HepG2 (cell line): Measurements from ENCODE around the gene TMBIM1. TPM values are rescaled to one million over a fixed set of nuclear protein-coding genes. Genes with fewer than 3 reads are reported as not detected.
A peak's percentile ranks its signal among the peaks of the same experiment; 100 is the strongest.

Experiments
- FLYWCH1 ChIP-seq: sonication (generic); formaldehyde crosslinking; IDR thresholded peaks from 2 replicates; pipeline ENCODE4 v1.8.1; 2023; ENCODE audit warnings: mild to moderate bottlenecking, missing genetic modification reagents
- FOXM1 ChIP-seq: sonication (generic); formaldehyde crosslinking; IDR thresholded peaks from 2 replicates; pipeline ENCODE4 v1.5.0; 2020; ENCODE audit warnings: missing genetic modification reagents
- GATAD2A ChIP-seq: IDR thresholded peaks from 2 replicates; pipeline ENCODE4 v1.6.1; 2016
- HIVEP1 ChIP-seq: sonication (generic); formaldehyde crosslinking; IDR thresholded peaks from 2 replicates; pipeline ENCODE4 v1.4.0; 2020; ENCODE audit warnings: mild to moderate bottlenecking, missing genetic modification reagents
- HNRNPH1 ChIP-seq: fragments of 200-400 bp; formaldehyde crosslinking; optimal IDR thresholded peaks from 2 replicates; pipeline ENCODE3; 2017; ENCODE audit warnings: mild to moderate bottlenecking, low read depth, low read length
- KDM6A ChIP-seq: IDR thresholded peaks from 2 replicates; pipeline ENCODE4 v1.6.1; 2016; ENCODE audit warnings: low read depth
- KLF13 ChIP-seq: sonication (generic); formaldehyde crosslinking; IDR thresholded peaks from 2 replicates; pipeline ENCODE4 v1.4.0; 2020; ENCODE audit warnings: mild to moderate bottlenecking, missing genetic modification reagents
- MAZ ChIP-seq, 2 experiments: sonication (generic) in 1 of 2; formaldehyde crosslinking in 1 of 2; IDR thresholded peaks; 2 replicates each; pipeline versions ENCODE4 v1.5.0 to v1.6.1; 2012 to 2020; ENCODE audit warnings: low read depth in 2 of 2, mild to moderate bottlenecking in 2 of 2, borderline replicate concordance in 1 of 2, improper control_type of control experiment in 1 of 2, low read length in 1 of 2, missing genetic modification reagents in 1 of 2, moderate library complexity in 1 of 2
- NFKB2 ChIP-seq: sonication (generic); formaldehyde crosslinking; IDR thresholded peaks from 2 replicates; pipeline ENCODE4 v1.4.0; 2020; ENCODE audit warnings: missing genetic modification reagents, borderline replicate concordance
- NR0B2 ChIP-seq: sonication (generic); formaldehyde crosslinking; IDR thresholded peaks from 2 replicates; pipeline ENCODE4 v1.4.0; 2020; ENCODE audit warnings: mild to moderate bottlenecking, missing genetic modification reagents
- POLR2G ChIP-seq: fragments of 200-400 bp; formaldehyde crosslinking; IDR thresholded peaks from 2 replicates; pipeline ENCODE4 v1.6.1; 2018; ENCODE audit warnings: mild to moderate bottlenecking, low read depth, low read length, moderate library complexity
- PPARG ChIP-seq: conservative IDR thresholded peaks from 2 replicates; pipeline ENCODE4 v1.6.1; 2016; ENCODE audit warnings: missing biosample characterization, missing genetic modification reagents
- SNAI1 ChIP-seq: sonication (generic); formaldehyde crosslinking; IDR thresholded peaks from 2 replicates; pipeline ENCODE4 v1.5.0; 2020; ENCODE audit warnings: mild to moderate bottlenecking, missing genetic modification reagents, borderline replicate concordance
- TCF7 ChIP-seq: sonication (generic); IDR thresholded peaks from 2 replicates; pipeline ENCODE4 v1.6.1; 2016; ENCODE audit warnings: antibody characterized with exemption, low read depth
- ZBTB42 ChIP-seq: sonication (generic); formaldehyde crosslinking; IDR thresholded peaks from 2 replicates; pipeline ENCODE4 v1.5.0; 2020; ENCODE audit warnings: mild to moderate bottlenecking, missing genetic modification reagents
- ZNF263 ChIP-seq: sonication (generic); formaldehyde crosslinking; IDR thresholded peaks from 2 replicates; pipeline ENCODE4 v1.4.0; 2020; ENCODE audit warnings: missing genetic modification reagents
- ZNF484 ChIP-seq: sonication (generic); formaldehyde crosslinking; IDR thresholded peaks from 2 replicates; pipeline ENCODE4 v1.5.1; 2020; ENCODE audit warnings: mild to moderate bottlenecking, low read depth, missing genetic modification reagents, borderline replicate concordance
- ZNF569 ChIP-seq: sonication (generic); formaldehyde crosslinking; IDR thresholded peaks from 2 replicates; pipeline ENCODE4 v1.5.0; 2020; ENCODE audit warnings: mild to moderate bottlenecking, missing genetic modification reagents, moderate library complexity, borderline replicate concordance
- ZNF616 ChIP-seq: sonication (generic); formaldehyde crosslinking; IDR thresholded peaks from 2 replicates; pipeline ENCODE4 v1.5.0; 2020; ENCODE audit warnings: low read depth, mild to moderate bottlenecking, missing genetic modification reagents
- ZNF773 ChIP-seq: sonication (generic); formaldehyde crosslinking; IDR thresholded peaks from 2 replicates; pipeline ENCODE4 v1.4.0; 2020; ENCODE audit warnings: missing genetic modification reagents, borderline replicate concordance
- ZNF781 ChIP-seq: sonication (generic); formaldehyde crosslinking; IDR thresholded peaks from 2 replicates; pipeline ENCODE4 v1.5.1; 2020; ENCODE audit warnings: borderline replicate concordance, mild to moderate bottlenecking, missing genetic modification reagents; ENCODE audit errors: not compliant biosample characterization
- ZSCAN22 ChIP-seq: sonication (generic); formaldehyde crosslinking; IDR thresholded peaks from 2 replicates; pipeline ENCODE4 v1.4.0; 2020; ENCODE audit warnings: mild to moderate bottlenecking, missing genetic modification reagents
- ZSCAN9 ChIP-seq: IDR thresholded peaks from 2 replicates; pipeline ENCODE4 v1.6.1; 2016; ENCODE audit warnings: borderline replicate concordance
- polyA plus RNA-seq, 8 experiments: library from polyadenylated mRNA; depleted of rRNA in 3 of 8; stranded (reverse) in 7 of 8; unstranded in 1 of 8; fragments of >200 nt; fragmentation: Illumina TruSeq in 4 of 8; extraction: Trizol in 4 of 8; gene quantifications; 2 replicates each; pipeline versions ENCODE4 v1.2.1 to v1.2.3, GENCODE V29; 2011 to 2016; ENCODE audit warnings: low read depth in 4 of 8, missing spikeins in 1 of 8, mixed read lengths in 1 of 8; ENCODE audit not compliant: insufficient read depth in 1 of 8
- total RNA-seq, 5 experiments: library from RNA; depleted of rRNA; stranded (reverse); fragments of >200 nt; fragmentation: Illumina TruSeq; extraction: Trizol; gene quantifications; 2 replicates each; pipeline ENCODE4 v1.2.3, GENCODE V29; 2016; ENCODE audit warnings: low read depth in 1 of 5
- TF ChIP-seq, protein P1 (sequence below): IDR thresholded peaks from 2 replicates; pipeline ENCODE4 v1.6.1; 2016; ENCODE audit warnings: missing genetic modification reagents, missing compliant biosample characterization
- TF ChIP-seq, protein P2 (sequence below): sonication (generic); formaldehyde crosslinking; IDR thresholded peaks from 2 replicates; pipeline ENCODE4 v1.5.0; 2020; ENCODE audit warnings: missing genetic modification reagents

Gene TMBIM1
- total and polyA plus RNA-seq, 2 of the 13 experiments (the other 11 are each of a cell fraction or from before 2014, with no cell fraction given) = 127 to 139 TPM

DNA sequence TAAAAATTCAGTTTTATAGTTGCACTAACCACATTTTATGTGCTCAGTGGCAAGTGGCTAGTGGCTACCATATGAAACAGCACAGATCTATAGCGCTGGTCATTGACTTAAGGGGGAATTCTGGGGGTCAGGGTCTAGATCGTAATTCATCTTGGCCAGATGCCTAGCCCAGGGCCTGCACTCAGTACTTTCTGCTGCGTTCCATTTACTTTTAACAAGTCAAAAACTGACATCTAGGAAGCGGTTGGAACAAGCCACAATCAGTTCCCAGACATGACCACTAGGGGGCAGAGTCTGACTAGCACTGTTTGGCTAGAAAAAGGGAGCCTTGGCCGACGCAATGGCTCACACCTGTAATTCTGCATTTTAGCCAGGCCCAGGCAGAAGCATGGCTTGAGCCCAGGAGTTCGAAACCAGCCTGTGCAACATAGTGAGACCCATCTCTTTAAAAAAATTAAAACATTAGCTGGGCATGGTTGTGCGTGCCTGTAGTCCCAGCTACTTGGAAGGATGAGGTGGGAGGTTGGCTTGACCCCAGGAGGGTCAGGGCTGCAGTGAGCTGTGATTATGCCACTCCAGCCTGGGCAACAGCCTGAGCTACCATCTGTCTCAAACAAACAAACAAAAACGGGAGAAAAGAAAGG lies 9.0 kb upstream of the TMBIM1 start (continued):
- TF ChIP-seq ZNF781 (CRISPR knock-in tag) (peak; percentile 38), MAZ (IDR thresholded peaks at IDR 0.05; ENCODE audit: borderline replicate concordance, low read depth, low read length) (0 out of 2 replicates have a peak, but pooled peaks have one; percentile 11), MAZ (CRISPR knock-in tag; IDR thresholded peaks at IDR 0.05; ENCODE audit: low read depth) (peak; percentile 74), PPARG (peak; percentile 81), KDM6A (CRISPR knock-in tag) (no peak), KLF13 (no peak), NR0B2 (no peak), ZNF263 (CRISPR knock-in tag) (0 out of 2 replicates have a peak, but pooled peaks have one; percentile 30), FLYWCH1 (CRISPR knock-in tag) (no peak; the same call in 1 of the 2 replicates), POLR2G (no peak), ZNF616 (CRISPR knock-in tag) (no peak), ZNF773 (no peak), HNRNPH1 (no peak), ZNF569 (CRISPR knock-in tag) (no peak), FOXM1 (CRISPR knock-in tag) (no peak), TCF7 (no peak), NFKB2 (no peak), SNAI1 (CRISPR knock-in tag) (no peak), ZBTB42 (CRISPR knock-in tag) (no peak), ZSCAN22 (CRISPR knock-in tag) (no peak), ZSCAN9 (CRISPR knock-in tag) (peak; percentile 56; the same call in 1 of the 2 replicates), ZNF484 (CRISPR knock-in tag) (no peak), GATAD2A (CRISPR knock-in tag) (peak; percentile 81), HIVEP1 (CRISPR knock-in tag) (no peak)
- TF ChIP-seq, protein P1, sequence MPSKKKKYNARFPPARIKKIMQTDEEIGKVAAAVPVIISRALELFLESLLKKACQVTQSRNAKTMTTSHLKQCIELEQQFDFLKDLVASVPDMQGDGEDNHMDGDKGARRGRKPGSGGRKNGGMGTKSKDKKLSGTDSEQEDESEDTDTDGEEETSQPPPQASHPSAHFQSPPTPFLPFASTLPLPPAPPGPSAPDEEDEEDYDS (CRISPR knock-in tag) = peak; percentile 63
- TF ChIP-seq, protein P2, sequence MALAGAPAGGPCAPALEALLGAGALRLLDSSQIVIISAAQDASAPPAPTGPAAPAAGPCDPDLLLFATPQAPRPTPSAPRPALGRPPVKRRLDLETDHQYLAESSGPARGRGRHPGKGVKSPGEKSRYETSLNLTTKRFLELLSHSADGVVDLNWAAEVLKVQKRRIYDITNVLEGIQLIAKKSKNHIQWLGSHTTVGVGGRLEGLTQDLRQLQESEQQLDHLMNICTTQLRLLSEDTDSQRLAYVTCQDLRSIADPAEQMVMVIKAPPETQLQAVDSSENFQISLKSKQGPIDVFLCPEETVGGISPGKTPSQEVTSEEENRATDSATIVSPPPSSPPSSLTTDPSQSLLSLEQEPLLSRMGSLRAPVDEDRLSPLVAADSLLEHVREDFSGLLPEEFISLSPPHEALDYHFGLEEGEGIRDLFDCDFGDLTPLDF (CRISPR knock-in tag) = 0 out of 2 replicates have a peak, but pooled peaks have one; percentile 31
